ENCODE results near the gene GABARAPL2.
A peak's percentile ranks its signal among the peaks of the same experiment; 100 is the strongest.
"Not testable (repeated sequence)": the region's sequence is repeated elsewhere in the genome, so short reads cannot be mapped to it uniquely, and the experiment has no call there.

The GABARAPL2 gene

DNA sequence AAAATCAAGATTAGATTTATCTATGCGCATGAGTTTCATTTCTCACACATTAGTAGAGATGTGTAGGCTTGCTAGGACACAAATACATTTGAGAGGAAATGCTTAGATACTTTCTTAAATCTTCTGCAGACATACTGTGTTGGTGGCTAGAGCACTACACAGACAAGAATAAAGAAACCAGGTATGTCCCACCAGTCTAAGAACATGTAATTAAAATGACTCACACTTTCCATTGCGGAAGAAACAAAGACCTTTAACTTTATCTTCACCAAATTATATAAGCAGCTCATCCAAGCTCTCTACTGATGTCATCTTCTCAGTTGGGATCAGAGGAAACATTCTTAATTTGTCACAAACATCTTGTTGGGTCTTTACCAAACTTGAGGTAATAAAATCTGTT lies 12.5 kb downstream of the GABARAPL2 start:
- TF ChIP-seq, protein P1, sequence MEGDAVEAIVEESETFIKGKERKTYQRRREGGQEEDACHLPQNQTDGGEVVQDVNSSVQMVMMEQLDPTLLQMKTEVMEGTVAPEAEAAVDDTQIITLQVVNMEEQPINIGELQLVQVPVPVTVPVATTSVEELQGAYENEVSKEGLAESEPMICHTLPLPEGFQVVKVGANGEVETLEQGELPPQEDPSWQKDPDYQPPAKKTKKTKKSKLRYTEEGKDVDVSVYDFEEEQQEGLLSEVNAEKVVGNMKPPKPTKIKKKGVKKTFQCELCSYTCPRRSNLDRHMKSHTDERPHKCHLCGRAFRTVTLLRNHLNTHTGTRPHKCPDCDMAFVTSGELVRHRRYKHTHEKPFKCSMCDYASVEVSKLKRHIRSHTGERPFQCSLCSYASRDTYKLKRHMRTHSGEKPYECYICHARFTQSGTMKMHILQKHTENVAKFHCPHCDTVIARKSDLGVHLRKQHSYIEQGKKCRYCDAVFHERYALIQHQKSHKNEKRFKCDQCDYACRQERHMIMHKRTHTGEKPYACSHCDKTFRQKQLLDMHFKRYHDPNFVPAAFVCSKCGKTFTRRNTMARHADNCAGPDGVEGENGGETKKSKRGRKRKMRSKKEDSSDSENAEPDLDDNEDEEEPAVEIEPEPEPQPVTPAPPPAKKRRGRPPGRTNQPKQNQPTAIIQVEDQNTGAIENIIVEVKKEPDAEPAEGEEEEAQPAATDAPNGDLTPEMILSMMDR (conservative IDR thresholded peaks at IDR 0.05; ENCODE audit: low read length): no peak
- no peak for DNase-seq (ENCODE audit: low read depth)
- no peak overlapping the region for H3K4me3 ChIP-seq (ENCODE audit: low read length)

DNA sequence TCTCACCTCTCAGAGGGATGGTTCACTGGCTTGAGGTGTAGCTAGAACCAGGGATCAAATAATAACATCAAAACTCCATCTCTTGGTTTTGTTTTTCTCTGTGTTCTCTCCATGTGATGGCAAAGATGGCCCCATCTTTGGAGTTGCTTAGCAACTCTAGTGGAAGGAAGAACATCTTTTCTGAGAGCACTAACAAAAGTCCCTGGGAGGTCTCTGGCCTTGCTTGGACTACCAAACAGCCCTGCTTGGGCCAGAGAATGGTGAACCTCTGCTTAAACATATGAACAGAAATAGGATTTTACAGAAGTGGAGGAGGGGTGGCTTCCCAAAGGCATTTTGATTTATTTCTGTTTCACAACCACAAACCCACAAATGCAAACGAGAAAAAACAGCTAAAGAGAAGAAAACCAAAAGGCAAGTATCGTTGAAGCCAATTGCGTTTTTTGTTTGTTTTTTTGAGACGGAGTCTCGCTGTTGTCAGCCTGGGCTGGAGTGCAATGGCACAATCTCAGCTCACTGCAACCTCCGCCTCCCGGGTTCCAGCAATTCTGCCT lies 13.2 kb downstream of the GABARAPL2 start:
- no peak overlapping the region for H3K4me3 ChIP-seq (ENCODE audit: low read length)
- DNase-seq (ENCODE audit: low read depth): no peak
- TF ChIP-seq, protein P1 (conservative IDR thresholded peaks at IDR 0.05; ENCODE audit: low read length): no peak

DNA sequence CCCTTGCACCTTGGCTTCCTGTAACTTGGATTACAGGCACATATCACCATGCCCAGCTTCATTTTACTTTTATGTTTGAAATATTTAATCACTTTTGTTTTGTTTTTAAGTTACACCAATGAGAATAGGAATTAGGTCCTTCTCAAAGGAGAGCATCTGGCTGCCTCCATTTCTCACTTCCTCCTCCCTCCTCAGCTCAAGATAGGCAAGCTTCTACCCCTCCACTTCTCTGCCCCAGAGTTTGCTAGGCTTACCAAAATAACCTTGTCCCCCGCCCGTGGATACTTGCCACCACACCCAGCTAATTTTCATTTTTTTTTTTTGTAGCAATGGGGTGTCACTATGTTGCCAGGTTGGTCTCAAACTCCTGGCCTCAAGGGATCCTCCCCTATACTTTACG lies 17.9 kb downstream of the GABARAPL2 start:
- TF ChIP-seq, protein P1 (conservative IDR thresholded peaks at IDR 0.05; ENCODE audit: low read length): no peak
- H3K4me3 ChIP-seq (ENCODE audit: low read length): no peak overlapping the region
- no peak for DNase-seq (ENCODE audit: low read depth)

DNA sequence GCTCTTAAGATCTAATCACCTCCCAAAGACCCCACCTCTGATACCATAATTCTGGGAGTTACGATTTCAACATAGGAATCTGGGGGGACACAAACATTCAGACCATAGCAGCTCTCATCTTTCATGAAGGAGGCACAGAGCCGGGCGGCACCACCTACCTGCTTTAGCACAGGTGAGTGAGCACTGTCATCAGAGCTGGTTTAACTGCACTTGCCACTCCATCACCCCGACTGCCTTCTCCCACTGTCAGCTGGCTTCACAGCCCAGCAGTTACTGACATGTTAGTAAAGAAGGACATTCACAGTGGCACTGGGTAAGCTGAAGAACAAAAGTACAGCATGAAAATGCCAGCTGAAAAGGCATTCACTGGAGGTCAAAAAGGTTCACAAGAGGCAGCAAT lies 22.5 kb downstream of the GABARAPL2 start:
- no peak overlapping the region for H3K4me3 ChIP-seq (ENCODE audit: low read length)
- TF ChIP-seq, protein P1 (conservative IDR thresholded peaks at IDR 0.05; ENCODE audit: low read length): no peak
- no peak for DNase-seq (ENCODE audit: low read depth)

DNA sequence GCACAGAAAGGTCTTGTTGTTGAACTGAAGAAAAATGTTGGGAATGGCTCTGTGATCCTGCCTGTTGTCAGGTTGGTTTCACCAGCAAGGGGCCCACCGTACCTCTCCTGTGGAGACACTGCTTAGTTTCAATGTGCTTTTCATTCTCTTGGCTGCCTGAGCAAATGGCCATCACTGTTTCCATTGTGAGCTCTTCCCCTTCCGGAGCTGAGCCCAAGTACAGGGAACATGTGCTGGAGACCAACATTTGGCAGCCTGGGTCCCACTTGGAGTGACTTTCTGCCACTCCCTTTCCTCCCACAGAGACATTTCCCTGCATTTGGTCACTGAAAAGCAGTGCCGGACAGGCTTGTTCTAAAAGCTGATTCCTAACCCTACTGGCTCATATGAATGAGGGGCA lies 23.1 kb downstream of the GABARAPL2 start:
- TF ChIP-seq, protein P1 (conservative IDR thresholded peaks at IDR 0.05; ENCODE audit: low read length): no peak
- no peak overlapping the region for H3K4me3 ChIP-seq (ENCODE audit: low read length)
- DNase-seq (ENCODE audit: low read depth): no peak

DNA sequence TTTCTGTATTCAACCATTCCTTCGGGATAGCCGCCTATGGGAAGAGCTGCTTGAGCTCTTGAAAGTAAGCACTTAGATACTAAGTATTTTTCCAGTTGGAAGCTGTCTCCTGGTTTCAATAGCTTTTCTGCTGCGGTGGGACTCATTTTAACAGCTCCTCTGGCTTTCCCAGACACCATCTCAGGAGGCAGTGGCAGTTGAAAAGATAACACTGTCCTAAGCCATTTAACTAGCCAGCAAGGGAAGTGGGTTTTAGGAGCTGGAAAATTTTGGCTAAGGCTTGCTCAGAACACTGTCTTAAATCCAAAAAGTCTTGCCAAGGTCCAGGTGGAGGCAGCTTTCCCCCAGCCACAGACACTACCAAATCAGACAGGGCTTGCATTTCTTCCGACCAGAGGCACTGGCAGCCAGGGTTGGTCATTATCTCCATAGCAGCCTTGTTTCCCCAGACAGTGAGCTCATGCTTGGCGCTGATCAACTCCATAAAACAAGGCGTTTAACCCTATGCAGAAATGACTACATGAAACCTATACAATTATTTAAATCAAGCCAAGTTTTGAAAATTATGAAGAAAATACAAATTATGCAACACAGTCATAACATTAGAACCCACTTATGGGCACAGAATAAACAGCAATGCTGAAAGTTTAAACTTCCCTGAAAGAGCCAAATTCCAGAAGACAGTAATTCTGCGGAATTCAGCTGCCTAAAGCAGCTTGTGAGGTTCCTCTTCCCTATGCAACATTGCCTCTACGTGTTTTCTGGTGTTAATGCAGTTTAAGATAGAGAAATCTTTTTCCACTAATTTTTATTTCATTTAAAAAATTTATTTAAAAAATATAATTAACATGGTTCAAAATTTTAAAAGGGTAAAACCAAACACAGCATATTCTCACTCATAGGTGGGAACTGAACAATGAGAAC lies 25.0 kb downstream of the GABARAPL2 start:
- H3K4me3 ChIP-seq (ENCODE audit: low read length): no peak overlapping the region; the same call in 1 of the 2 replicates
- TF ChIP-seq, protein P1 (conservative IDR thresholded peaks at IDR 0.05; ENCODE audit: low read length): peak; percentile 51
- DNase-seq (ENCODE audit: low read depth): peak; percentile 77

DNA sequence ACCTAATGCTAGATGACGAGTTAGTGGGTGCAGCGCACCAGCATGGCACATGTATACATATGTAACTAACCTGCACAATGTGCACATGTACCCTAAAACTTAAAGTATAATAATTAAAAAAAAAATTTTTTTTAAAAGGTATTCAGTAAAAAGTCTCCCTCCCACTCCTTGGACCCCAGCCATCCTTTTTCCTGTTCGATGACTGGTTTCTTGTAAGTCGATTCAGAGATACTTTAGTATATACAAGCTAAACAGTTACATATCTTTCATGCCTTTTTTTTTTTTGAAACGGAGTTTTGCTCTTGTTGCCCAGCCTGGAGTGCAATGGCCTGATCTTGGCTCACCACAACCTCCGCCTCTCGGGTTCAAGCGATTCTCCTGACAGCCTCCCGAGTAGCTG lies 25.7 kb downstream of the GABARAPL2 start:
- DNase-seq (ENCODE audit: low read depth); H3K4me3 ChIP-seq (ENCODE audit: low read length): not testable (repeated sequence)

All from AG10803 (cell line).